ENCODE data around the gene LRRC38.
"Not testable (repeated sequence)": the region's sequence is repeated elsewhere in the genome, so short reads cannot be mapped to it uniquely, and the experiment has no call there.

Gene LRRC38

DNA sequence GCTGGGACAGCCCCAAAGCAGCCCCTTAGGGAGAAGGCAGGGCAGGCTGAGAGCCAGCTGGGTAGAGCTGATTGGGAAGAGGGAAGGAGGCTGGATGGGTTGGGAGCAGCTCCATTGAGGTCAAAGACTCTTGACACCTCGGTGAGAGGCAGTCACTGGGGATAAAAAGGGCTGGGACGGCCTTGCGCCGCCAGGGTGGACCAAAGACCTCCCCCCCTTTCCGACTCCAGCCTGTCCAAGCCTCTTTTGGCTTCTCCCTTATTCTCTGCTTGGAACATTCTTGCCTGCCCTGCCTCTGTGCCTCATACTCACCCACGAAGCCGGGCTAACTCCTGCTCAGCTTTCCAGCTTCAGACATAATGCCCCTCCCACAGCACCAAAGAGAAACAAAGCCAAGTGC is 51.1 kb downstream of the LRRC38 start:
- in situ Hi-C loops (cut with HindIII; ENCODE audit: low sequenced_read_pairs): no loop called here
- TF ChIP-seq, protein P1, sequence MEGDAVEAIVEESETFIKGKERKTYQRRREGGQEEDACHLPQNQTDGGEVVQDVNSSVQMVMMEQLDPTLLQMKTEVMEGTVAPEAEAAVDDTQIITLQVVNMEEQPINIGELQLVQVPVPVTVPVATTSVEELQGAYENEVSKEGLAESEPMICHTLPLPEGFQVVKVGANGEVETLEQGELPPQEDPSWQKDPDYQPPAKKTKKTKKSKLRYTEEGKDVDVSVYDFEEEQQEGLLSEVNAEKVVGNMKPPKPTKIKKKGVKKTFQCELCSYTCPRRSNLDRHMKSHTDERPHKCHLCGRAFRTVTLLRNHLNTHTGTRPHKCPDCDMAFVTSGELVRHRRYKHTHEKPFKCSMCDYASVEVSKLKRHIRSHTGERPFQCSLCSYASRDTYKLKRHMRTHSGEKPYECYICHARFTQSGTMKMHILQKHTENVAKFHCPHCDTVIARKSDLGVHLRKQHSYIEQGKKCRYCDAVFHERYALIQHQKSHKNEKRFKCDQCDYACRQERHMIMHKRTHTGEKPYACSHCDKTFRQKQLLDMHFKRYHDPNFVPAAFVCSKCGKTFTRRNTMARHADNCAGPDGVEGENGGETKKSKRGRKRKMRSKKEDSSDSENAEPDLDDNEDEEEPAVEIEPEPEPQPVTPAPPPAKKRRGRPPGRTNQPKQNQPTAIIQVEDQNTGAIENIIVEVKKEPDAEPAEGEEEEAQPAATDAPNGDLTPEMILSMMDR (IDR thresholded peaks at IDR 0.05; ENCODE audit: low read depth, low read length): no peak
- DNase-seq (ENCODE audit: low read depth, low spot score): no peak
- no peak overlapping the region for H3K4me3 ChIP-seq (ENCODE audit: low read depth, low read length)

DNA sequence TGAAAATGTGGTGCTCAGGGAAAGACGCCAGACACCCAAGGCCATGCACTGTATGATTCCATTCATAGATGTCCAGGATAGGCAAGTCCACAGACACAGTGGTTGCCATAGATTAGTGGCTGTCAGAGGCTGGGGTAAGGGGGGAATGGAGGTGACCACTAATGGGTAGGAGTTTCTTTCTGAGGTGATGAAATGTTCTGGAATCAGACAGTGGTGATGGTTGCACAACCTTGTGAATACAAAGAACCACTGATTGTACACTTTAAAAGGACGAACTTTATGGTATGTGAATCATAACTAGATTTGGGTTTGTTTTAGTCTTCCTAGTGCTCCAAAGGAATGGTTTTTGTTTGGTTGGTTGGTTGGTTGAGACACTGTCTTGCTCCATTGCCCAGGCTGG is 51.8 kb downstream of the LRRC38 start:
- in situ Hi-C loops (cut with HindIII; ENCODE audit: low sequenced_read_pairs): no loop called here
- TF ChIP-seq, protein P1 (IDR thresholded peaks at IDR 0.05; ENCODE audit: low read depth, low read length): no peak
- DNase-seq (ENCODE audit: low read depth, low spot score): no peak
- H3K4me3 ChIP-seq (ENCODE audit: low read depth, low read length): no peak overlapping the region

DNA sequence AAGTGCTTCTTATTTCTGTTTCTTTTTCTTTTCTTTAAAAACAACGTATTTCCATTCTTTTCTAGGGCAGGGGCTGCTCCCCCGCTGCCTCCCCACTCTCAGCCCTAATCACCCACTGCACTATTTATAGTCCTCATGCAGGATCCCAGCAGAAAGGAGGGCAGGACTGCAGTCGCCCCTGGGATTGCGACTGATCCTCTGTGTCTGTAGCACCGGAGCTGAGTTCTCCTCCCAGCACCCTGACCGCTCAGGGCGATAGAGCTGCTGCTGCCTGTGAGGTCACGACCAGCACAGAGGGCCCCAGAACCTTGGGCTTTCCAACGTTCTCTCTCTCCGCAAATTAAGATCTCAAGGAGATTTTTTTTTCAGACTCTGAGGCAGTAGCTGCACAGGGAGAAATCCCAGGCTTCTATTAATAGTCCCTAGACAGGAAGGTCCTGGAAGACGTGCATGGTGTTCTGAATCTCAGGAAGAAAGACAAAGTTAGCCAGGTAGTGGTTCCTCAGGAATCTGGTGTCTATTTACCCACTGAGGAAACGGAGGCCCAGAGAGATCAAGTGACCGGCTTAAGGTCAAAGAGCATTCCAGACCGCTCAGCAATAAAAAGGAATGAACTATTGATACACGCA is 56.8 kb downstream of the LRRC38 start:
- no peak for DNase-seq (ENCODE audit: low read depth, low spot score)
- in situ Hi-C loops (cut with HindIII; ENCODE audit: low sequenced_read_pairs): no loop called here
- no peak overlapping the region for H3K4me3 ChIP-seq (ENCODE audit: low read depth, low read length)
- TF ChIP-seq, protein P1 (IDR thresholded peaks at IDR 0.05; ENCODE audit: low read depth, low read length): no peak

DNA sequence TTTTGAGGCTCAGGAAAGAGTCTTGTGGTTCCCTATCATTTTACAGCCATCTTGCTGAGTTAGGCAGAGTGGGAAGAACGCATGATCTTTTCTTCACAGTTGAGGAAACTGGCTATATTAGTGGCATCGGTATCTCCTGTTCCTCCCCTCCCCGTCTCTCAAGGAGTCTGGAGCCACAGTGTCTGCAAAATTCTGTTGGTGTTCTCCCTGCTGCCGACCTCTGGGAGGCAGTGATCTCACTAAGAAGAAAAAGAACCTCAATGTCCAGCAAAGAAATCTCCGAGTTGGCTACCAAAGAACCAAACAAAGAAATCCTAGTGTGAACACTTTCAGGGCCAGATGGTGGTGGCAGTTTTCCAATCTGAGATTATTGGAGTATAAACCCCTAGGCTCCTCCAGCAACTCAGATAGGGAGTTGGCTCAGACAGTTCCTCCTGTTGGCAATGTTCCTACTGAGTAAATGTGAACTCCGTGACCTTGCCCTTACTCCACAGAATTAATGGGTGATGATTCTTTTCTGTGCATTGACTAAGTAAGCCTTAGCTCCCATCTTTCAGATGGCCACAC is 62.3 kb downstream of the LRRC38 start:
- DNase-seq (ENCODE audit: low read depth, low spot score): no peak
- no peak overlapping the region for H3K4me3 ChIP-seq (ENCODE audit: low read depth, low read length)
- TF ChIP-seq, protein P1 (IDR thresholded peaks at IDR 0.05; ENCODE audit: low read depth, low read length): no peak
- in situ Hi-C loops (cut with HindIII; ENCODE audit: low sequenced_read_pairs): no loop called here

DNA sequence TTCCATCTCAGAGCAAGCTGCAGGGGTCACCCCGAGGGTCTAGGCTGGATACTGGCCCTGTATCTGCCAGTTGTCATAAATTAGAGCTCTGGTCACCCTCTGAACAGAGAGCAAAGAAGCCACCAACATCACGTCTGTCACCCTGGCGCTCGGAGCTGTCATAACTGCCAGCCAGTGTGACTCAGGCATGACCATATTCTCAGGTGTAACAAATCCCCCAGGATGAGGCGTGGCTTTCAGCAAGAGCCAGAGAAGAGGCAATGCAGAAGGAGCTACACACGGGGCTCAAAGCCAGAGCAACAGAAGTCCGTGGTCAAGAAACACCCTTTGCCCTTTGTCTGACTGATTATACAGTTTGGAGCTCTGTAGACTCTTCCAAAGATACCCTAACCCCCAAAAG is 63.6 kb downstream of the LRRC38 start:
- in situ Hi-C loops (cut with HindIII; ENCODE audit: low sequenced_read_pairs): no loop called here
- DNase-seq (ENCODE audit: low read depth, low spot score): no peak
- no peak overlapping the region for H3K4me3 ChIP-seq (ENCODE audit: low read depth, low read length)
- TF ChIP-seq, protein P1 (IDR thresholded peaks at IDR 0.05; ENCODE audit: low read depth, low read length): no peak

DNA sequence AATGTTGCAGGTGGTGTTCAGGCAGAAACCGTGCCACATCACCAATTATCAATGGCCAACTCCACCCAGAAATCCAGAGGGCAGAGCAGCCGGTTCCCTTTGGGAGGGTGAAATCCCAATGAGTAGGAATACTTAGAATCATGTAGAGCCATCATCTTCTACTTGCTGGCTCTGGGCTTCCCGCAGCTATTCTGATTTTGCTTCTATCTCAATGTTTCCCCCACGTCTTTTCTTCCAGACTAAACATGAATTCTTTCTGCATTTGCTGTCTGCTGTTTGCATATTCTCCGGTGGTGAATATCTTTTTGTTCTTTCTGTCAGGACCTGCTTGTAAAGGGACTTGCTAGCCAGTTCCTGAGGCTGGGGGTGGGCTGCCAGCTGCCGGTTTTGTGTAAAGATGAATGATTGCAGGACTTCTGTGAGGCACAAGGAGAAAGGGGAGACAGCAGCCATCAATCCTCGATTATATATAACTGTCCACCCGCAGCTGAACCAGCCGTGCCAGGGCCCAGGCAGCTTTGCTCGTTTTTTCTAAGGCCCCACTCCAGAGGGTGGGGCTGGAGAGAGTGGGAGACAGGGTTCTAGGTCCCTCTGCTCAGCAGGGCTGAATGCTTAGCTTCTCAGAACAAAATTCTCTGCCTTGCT is 70.3 kb downstream of the LRRC38 start:
- no peak for DNase-seq (ENCODE audit: low read depth, low spot score)
- TF ChIP-seq, protein P1 (IDR thresholded peaks at IDR 0.05; ENCODE audit: low read depth, low read length): no peak
- H3K4me3 ChIP-seq (ENCODE audit: low read depth, low read length): no peak overlapping the region
- in situ Hi-C loops (cut with HindIII; ENCODE audit: low sequenced_read_pairs): no loop called here

DNA sequence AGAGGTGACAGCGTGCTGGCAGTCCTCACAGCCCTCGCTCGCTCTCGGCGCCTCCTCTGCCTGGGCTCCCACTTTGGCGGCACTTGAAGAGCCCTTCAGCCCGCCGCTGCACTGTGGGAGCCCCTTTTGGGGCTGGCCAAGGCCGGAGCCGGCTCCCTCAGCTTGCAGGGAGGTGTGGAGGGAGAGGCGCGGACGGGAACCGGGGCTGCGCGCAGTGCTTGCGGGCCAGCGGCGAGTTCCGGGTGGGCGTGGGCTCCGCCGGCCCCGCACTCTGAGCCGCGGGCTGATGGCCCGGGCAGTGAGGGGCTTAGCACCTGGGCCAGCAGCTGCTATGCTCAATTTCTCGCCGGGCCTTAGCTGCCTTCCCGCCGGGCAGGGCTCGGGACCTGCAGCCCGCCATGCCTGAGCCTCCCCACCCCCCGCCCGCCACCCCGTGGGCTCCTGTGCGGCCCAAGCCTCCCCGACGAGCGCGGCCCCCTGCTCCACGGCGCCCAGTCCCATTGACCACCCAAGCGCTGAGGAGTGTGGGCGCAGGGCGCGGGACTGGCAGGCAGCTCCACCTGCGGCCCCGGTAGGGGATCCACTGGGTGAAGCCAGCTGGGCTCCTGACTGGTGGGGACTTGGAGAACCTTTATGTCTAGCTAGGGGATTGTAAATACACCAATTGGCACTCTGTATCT is 74.6 kb downstream of the LRRC38 start:
- DNase-seq (ENCODE audit: low read depth, low spot score); in situ Hi-C loops (cut with HindIII; ENCODE audit: low sequenced_read_pairs); H3K4me3 ChIP-seq (ENCODE audit: low read depth, low read length): not testable (repeated sequence)

Data from astrocyte of the spinal cord (primary cell).